ENCODE measurements around the gene USH2A.

USH2A gene

GRCh38 chr1:216422821-216423520, at the start of gene USH2A:
TSS of gene USH2A (minus strand) at chr1:216423448. CDS start at chr1:216422336, 1,112 bp downstream.
- TF ChIP-seq CTCF (conservative IDR thresholded peaks at IDR 0.05; ENCODE audit: low read depth, low read length): no peak
- peak; percentile 34 for DNase-seq (ENCODE audit: low read depth)
- H3K4me3 ChIP-seq (ENCODE audit: low read length): no peak within 1 kb of the TSS

GRCh38 chr1:216466162-216466801, 43.0 kb upstream of the USH2A start:
- TF ChIP-seq CTCF (conservative IDR thresholded peaks at IDR 0.05; ENCODE audit: low read depth, low read length): no peak
- DNase-seq (ENCODE audit: low read depth): no peak
- no peak overlapping the region for H3K4me3 ChIP-seq (ENCODE audit: low read length)

GRCh38 chr1:216464489-216464888, 41.2 kb upstream of the USH2A start:
- TF ChIP-seq CTCF (conservative IDR thresholded peaks at IDR 0.05; ENCODE audit: low read depth, low read length): no peak
- H3K4me3 ChIP-seq (ENCODE audit: low read length): no peak overlapping the region
- no peak for DNase-seq (ENCODE audit: low read depth)

GRCh38 chr1:216462066-216462775, 39.0 kb upstream of the USH2A start:
- no peak for TF ChIP-seq CTCF (conservative IDR thresholded peaks at IDR 0.05; ENCODE audit: low read depth, low read length)
- H3K4me3 ChIP-seq (ENCODE audit: low read length): no peak overlapping the region
- DNase-seq (ENCODE audit: low read depth): no peak

- no peak for DNase-seq (ENCODE audit: low read depth)
- H3K4me3 ChIP-seq (ENCODE audit: low read length): no peak overlapping the region
- no peak for TF ChIP-seq CTCF (conservative IDR thresholded peaks at IDR 0.05; ENCODE audit: low read depth, low read length)
Measured at GRCh38 chr1:216461466-216461865, 38.2 kb upstream of the USH2A start.

GRCh38 chr1:216459651-216460207, 36.5 kb upstream of the USH2A start:
- TF ChIP-seq CTCF (conservative IDR thresholded peaks at IDR 0.05; ENCODE audit: low read depth, low read length): no peak
- H3K4me3 ChIP-seq (ENCODE audit: low read length): no peak overlapping the region
- DNase-seq (ENCODE audit: low read depth): no peak
